Subcutaneous preadipocyte (primary cell): ENCODE measurements around the gene EEF2KMT. TPM values are rescaled to one million over a fixed set of nuclear protein-coding genes. Genes with fewer than 3 reads are reported as not detected.

ENCODE experiments used
- total RNA-seq: library from RNA; depleted of rRNA; stranded (reverse); fragments of >200 nt; gene quantifications from 2 replicates; pipeline ENCODE4 v1.2.3, GENCODE V29; 2012

The EEF2KMT gene
- 17.6 and 21.1 TPM in 2 replicates for total RNA-seq

GRCh38 chr16:5097470-5098220 is at the start of gene EEF2KMT:
EEF2KMT (minus strand) TSS chr16:5097795; CDS start chr16:5097739, 56 bp downstream.

GRCh38 chr16:5071681-5072333 is 25.8 kb downstream of the EEF2KMT start, which contains the start of gene ALG1:
ALG1 (plus strand) TSS chr16:5071843; CDS start chr16:5071850, 7 bp downstream.

GRCh38 chr16:5065813-5066212 is 31.8 kb downstream of the EEF2KMT start, which contains the start of gene C16orf89:
C16orf89 (minus strand) TSS chr16:5065956; CDS start chr16:5065908, 48 bp downstream.

Other genes with a start within 250 kb of the EEF2KMT start
- 63.1 and 90.0 TPM in 2 replicates for gene PPL, start 160.6 kb downstream of the EEF2KMT start, total RNA-seq
- 0.59 and 1.1 TPM in 2 replicates for gene SEC14L5, start 139.5 kb downstream of the EEF2KMT start, total RNA-seq
- gene NAGPA, start 63.9 kb downstream of the EEF2KMT start, total RNA-seq: 13.6 and 18.2 TPM in 2 replicates
- gene C16orf89, start 31.8 kb downstream of the EEF2KMT start, total RNA-seq: not detected in 2 replicates
- 29.4 and 33.2 TPM in 2 replicates for gene ALG1, start 26.0 kb downstream of the EEF2KMT start, total RNA-seq